GM03348 (cell line): Measurements from ENCODE around the gene TULP1.
A peak's percentile ranks its signal among the peaks of the same experiment; 100 is the strongest.
"Not testable (repeated sequence)": the region's sequence is repeated elsewhere in the genome, so short reads cannot be mapped to it uniquely, and the experiment has no call there.

Source experiments
- DNase-seq: peaks from one replicate; pipeline ENCODE4 v3.0.0; 2012; ENCODE audit warnings: low spot score

TULP1 gene

GRCh38 chr6:35512740-35513139 lies at the start of gene TULP1:
TULP1 (minus strand) TSS chr6:35512896; CDS start chr6:35512858, 38 bp downstream.
- DNase-seq: no peak

- no peak for DNase-seq
Observed at GRCh38 chr6:35562060-35562459, 49.4 kb upstream of the TULP1 start.

GRCh38 chr6:35561113-35561512 lies 48.4 kb upstream of the TULP1 start:
- DNase-seq: no peak

- no peak for DNase-seq
Observed at GRCh38 chr6:35558571-35558970, 45.9 kb upstream of the TULP1 start.

GRCh38 chr6:35557239-35557638 lies 44.5 kb upstream of the TULP1 start:
- no peak for DNase-seq

- no peak for DNase-seq
Observed at GRCh38 chr6:35554811-35555210, 42.1 kb upstream of the TULP1 start.

GRCh38 chr6:35553315-35553714 lies 40.6 kb upstream of the TULP1 start:
- DNase-seq: no peak

- DNase-seq: peak; percentile 43
Observed at GRCh38 chr6:35552285-35552917, 39.7 kb upstream of the TULP1 start.

- no peak for DNase-seq
Observed at GRCh38 chr6:35550437-35550836, 37.7 kb upstream of the TULP1 start.

GRCh38 chr6:35547676-35548075 lies 35.0 kb upstream of the TULP1 start:
- no peak for DNase-seq

GRCh38 chr6:35544769-35545361 lies 32.2 kb upstream of the TULP1 start:
- DNase-seq: no peak

GRCh38 chr6:35543459-35544193 lies 30.9 kb upstream of the TULP1 start:
- DNase-seq: no peak

- no peak for DNase-seq
Observed at GRCh38 chr6:35541836-35542235, 29.1 kb upstream of the TULP1 start.

GRCh38 chr6:35539223-35539622 lies 26.5 kb upstream of the TULP1 start:
- DNase-seq: no peak

GRCh38 chr6:35535847-35536246 lies 23.2 kb upstream of the TULP1 start:
- DNase-seq: not testable (repeated sequence)

GRCh38 chr6:35534407-35535170 lies 21.9 kb upstream of the TULP1 start:
- DNase-seq: no peak

GRCh38 chr6:35533981-35534380 lies 21.3 kb upstream of the TULP1 start:
- no peak for DNase-seq

- DNase-seq: no peak
Observed at GRCh38 chr6:35532126-35532525, 19.4 kb upstream of the TULP1 start.

- no peak for DNase-seq
Observed at GRCh38 chr6:35524380-35525020, 11.8 kb upstream of the TULP1 start.

GRCh38 chr6:35522660-35523658 lies 10.3 kb upstream of the TULP1 start:
- peak; percentile 94 for DNase-seq

- DNase-seq: no peak
Observed at GRCh38 chr6:35522151-35522550, 9.5 kb upstream of the TULP1 start.
